CD4-positive, CD25-positive, alpha-beta regulatory T cell (primary cell): ENCODE data around the gene KIFBP. TPM values are rescaled to one million over a fixed set of nuclear protein-coding genes. Genes with fewer than 3 reads are reported as not detected.
A peak's percentile ranks its signal among the peaks of the same experiment; 100 is the strongest.

Source experiments
- ATAC-seq, 2 donors: fragments of 150-1000 bp; cut with Tn5 transposase; one replicate each; pipeline ENCODE4 v1.10.0; 2021; ENCODE audit warnings: low read depth in 2 of 2, moderate number of reproducible peaks in 2 of 2, moderate library complexity in 1 of 2
- DNase-seq, 3 donors: peaks; one replicate each; pipeline versions ENCODE4 v3.0.0 to v3.0.0-alpha.2; 2012 to 2022; ENCODE audit warnings: mixed read lengths in 1 of 3
- H3K27ac ChIP-seq: one replicate; pipeline ENCODE4 v1.7.0; 2013; ENCODE audit warnings: mild to moderate bottlenecking, low read length; ENCODE audit not compliant: insufficient read depth, poor library complexity, severe bottlenecking
- H3K27me3 ChIP-seq: one replicate; pipeline ENCODE4 v1.7.0; 2013; ENCODE audit warnings: low read length; ENCODE audit not compliant: control insufficient read depth, insufficient read depth
- H3K36me3 ChIP-seq: one replicate; pipeline ENCODE4 v1.7.0; 2013; ENCODE audit warnings: mild to moderate bottlenecking, low read length, moderate library complexity; ENCODE audit not compliant: control insufficient read depth, insufficient read depth
- H3K4me1 ChIP-seq: 2 replicates; pipeline ENCODE4 v1.7.0; 2013; ENCODE audit warnings: mild to moderate bottlenecking, low read length; ENCODE audit not compliant: insufficient read depth, control insufficient read depth, poor library complexity, severe bottlenecking
- H3K4me3 ChIP-seq: one replicate; pipeline ENCODE4 v1.7.0; 2013; ENCODE audit warnings: low read depth, mild to moderate bottlenecking, low read length, moderate library complexity
- H3K9me3 ChIP-seq, 2 experiments: 1 replicate in 1 of 2; 2 replicates in 1 of 2; pipeline ENCODE4 v1.7.0; 2013; ENCODE audit warnings: low read length in 2 of 2, mild to moderate bottlenecking in 1 of 2, moderate library complexity in 1 of 2; ENCODE audit not compliant: control insufficient read depth in 2 of 2
- H3K27ac Mint-ChIP-seq, 3 donors: one replicate each; pipeline ENCODE4 v1.8.0; 2020 to 2022; ENCODE audit warnings: mild to moderate bottlenecking in 3 of 3, mixed read lengths in 3 of 3, moderate library complexity in 2 of 3
- H3K27me3 Mint-ChIP-seq: one replicate; pipeline ENCODE4 v1.8.0; 2022; ENCODE audit warnings: mild to moderate bottlenecking, mixed read lengths
- H3K36me3 Mint-ChIP-seq: one replicate; pipeline ENCODE4 v1.8.0; 2020; ENCODE audit warnings: mixed read lengths
- H3K4me1 Mint-ChIP-seq, 4 donors: one replicate each; pipeline ENCODE4 v1.8.0; 2020 to 2022; ENCODE audit warnings: mixed read lengths in 4 of 4, mild to moderate bottlenecking in 1 of 4
- H3K4me3 Mint-ChIP-seq, 4 donors: one replicate each; pipeline ENCODE4 v1.8.0; 2020 to 2022; ENCODE audit warnings: mild to moderate bottlenecking in 4 of 4, mixed read lengths in 4 of 4, moderate library complexity in 3 of 4
- H3K9me3 Mint-ChIP-seq, 7 donors: one replicate each; pipeline ENCODE4 v1.8.0; 2020 to 2022; ENCODE audit warnings: mixed read lengths in 7 of 7, mild to moderate bottlenecking in 3 of 7, moderate library complexity in 2 of 7
- polyA plus RNA-seq, 4 donors: library from polyadenylated mRNA; unstranded; fragments of 300-500 nt; fragmentation: Illumina TruSeq; gene quantifications; one replicate each; pipeline ENCODE4 v1.2.3, GENCODE V29; 2021
- total RNA-seq: library from RNA; stranded (reverse); gene quantifications from one replicate; pipeline ENCODE4 v1.2.3, GENCODE V29; 2022

The KIFBP gene
- total and polyA plus RNA-seq, 5 donors from 2014 or later = 2.9 to 5.1 (median 4.4) TPM

DNA sequence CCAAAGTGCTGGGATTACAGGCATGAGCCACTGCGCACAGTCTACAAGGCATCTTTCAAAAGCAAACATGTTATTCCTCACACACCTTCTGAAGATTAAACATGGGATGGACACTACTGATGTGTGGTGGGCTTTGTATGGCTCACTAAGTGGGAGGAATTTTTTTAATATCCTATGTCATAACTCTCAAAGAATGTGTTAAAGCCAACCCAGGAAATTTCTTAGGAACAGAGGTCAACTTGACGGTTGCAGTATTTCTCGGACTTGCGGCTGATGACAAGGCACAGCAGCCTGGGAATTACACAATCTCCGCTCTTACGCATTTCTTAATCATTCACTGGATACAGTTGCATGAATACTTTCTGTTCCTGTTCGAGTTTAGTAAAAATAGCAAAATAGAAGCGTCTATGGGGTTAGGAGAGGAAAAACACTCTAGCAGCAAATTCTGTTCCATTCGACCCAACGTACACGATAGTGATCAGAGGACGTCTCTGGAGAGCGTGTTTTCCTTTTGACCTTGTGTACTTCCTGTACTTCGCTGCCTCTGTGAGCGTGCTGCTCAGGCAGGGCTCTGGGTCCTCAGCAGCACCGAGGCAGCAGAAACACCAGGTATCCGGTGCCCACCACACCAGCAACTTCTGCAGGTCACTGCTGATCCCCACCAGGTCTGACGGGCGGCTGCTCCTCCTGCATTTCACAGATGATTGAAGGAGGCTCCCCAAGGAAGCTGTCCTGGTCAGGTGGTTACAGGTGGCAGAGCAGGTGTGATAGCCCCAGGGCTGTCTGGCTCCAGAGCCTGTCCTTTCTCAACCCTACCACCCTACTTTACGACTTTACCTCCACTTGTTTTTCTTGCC is 72.9 kb downstream of the KIFBP start:
- peak in 2 of 3 donors; percentile 40 to 70 for DNase-seq
- Histone ChIP-seq H3K9me3 (no peaks in the 10 kb centered on the region), H3K4me1 (peaks cover 31% of the 10 kb centered on the region), H3K27me3 (no peaks in the 10 kb centered on the region), H3K27ac (peak overlapping the region; percentile 47), H3K4me3 (peak overlapping the region; percentile 77), H3K36me3 (no peaks in the 10 kb centered on the region)
- Mint-ChIP-seq H3K9me3 (peaks cover 0 to 2% (median 0%) of the 10 kb centered on the region in 7 donors), H3K4me3 (peak overlapping the region; percentile 52 to 80 (median 64)), H3K27ac (peak overlapping the region; percentile 80 to 96 (median 89)), H3K4me1 (peaks cover 21 to 52% (median 43%) of the 10 kb centered on the region in 4 donors), H3K27me3 (no peaks in the 10 kb centered on the region), H3K36me3 (no peaks in the 10 kb centered on the region)
- peak; percentile 81 to 83 for ATAC-seq

DNA sequence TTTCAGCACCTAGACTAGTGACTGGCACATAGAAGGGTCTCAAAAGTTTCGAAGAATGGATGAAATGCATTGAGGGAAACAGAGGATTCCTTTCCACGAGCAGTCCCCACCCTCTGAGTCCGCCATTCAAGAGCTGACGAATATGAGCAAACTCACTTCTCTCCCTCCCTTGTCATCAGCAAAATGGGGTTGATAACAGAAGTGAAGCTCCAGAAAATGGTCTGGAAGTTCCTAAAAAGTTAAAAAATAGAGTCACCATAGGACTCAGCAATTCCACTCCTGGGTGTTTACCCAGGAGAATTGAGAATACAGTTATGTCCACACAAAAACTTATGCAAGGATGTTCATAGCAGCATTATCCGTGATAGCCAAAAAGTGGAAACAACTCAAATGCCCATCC is 74.3 kb downstream of the KIFBP start:
- no peak for ATAC-seq
- Mint-ChIP-seq H3K9me3 (peaks cover 0 to 2% (median 0%) of the 10 kb centered on the region in 7 donors), H3K36me3 (no peaks in the 10 kb centered on the region), H3K4me1 (peaks cover 16 to 41% (median 33%) of the 10 kb centered on the region in 4 donors), H3K27me3 (no peaks in the 10 kb centered on the region), H3K4me3 (no peak overlapping the region), H3K27ac (peak overlapping the region in 1 of 3 donors; percentile 49)
- no peaks in the 10 kb centered on the region for H3K9me3 ChIP-seq
- H3K27me3 ChIP-seq = no peaks in the 10 kb centered on the region
- no peaks in the 10 kb centered on the region for H3K36me3 ChIP-seq
- H3K4me3 ChIP-seq = no peak overlapping the region
- peaks cover 18% of the 10 kb centered on the region for H3K4me1 ChIP-seq
- no peak for DNase-seq
- H3K27ac ChIP-seq = no peak overlapping the region

- no peaks in the 10 kb centered on the region for H3K27me3 Mint-ChIP-seq
- Histone ChIP-seq H3K27ac (no peak overlapping the region), H3K4me1 (peaks cover 14% of the 10 kb centered on the region), H3K9me3 (no peaks in the 10 kb centered on the region), H3K36me3 (no peaks in the 10 kb centered on the region), H3K4me3 (no peak overlapping the region), H3K27me3 (no peaks in the 10 kb centered on the region)
- no peak for DNase-seq
- H3K4me1 Mint-ChIP-seq = peaks cover 11 to 36% (median 29%) of the 10 kb centered on the region in 4 donors
- no peak overlapping the region for H3K4me3 Mint-ChIP-seq
- no peak for ATAC-seq
- peak overlapping the region in 1 of 3 donors; percentile 74 for H3K27ac Mint-ChIP-seq
- no peaks in the 10 kb centered on the region for H3K36me3 Mint-ChIP-seq
- H3K9me3 Mint-ChIP-seq = peaks cover 0 to 2% (median 0%) of the 10 kb centered on the region in 7 donors
Measured at GRCh38 chr10:69064762-69065328, 76.2 kb downstream of the KIFBP start.

- H3K27me3 Mint-ChIP-seq = no peaks in the 10 kb centered on the region
- H3K4me3 ChIP-seq = no peak overlapping the region
- no peak overlapping the region for H3K27ac ChIP-seq
Measured at GRCh38 chr10:69065406-69066361, 77.1 kb downstream of the KIFBP start.

More at GRCh38 chr10:69065406-69066361, 77.1 kb downstream of the KIFBP start:
- H3K9me3 Mint-ChIP-seq = peaks cover 0 to 2% (median 0%) of the 10 kb centered on the region in 7 donors
- Histone ChIP-seq H3K9me3 (no peaks in the 10 kb centered on the region), H3K4me1 (peaks cover 14% of the 10 kb centered on the region), H3K27me3 (no peaks in the 10 kb centered on the region), H3K36me3 (no peaks in the 10 kb centered on the region)
- H3K4me1 Mint-ChIP-seq = peaks cover 11 to 36% (median 29%) of the 10 kb centered on the region in 4 donors
- no peaks in the 10 kb centered on the region for H3K36me3 Mint-ChIP-seq
- peak overlapping the region; percentile 64 to 95 (median 89) for H3K27ac Mint-ChIP-seq
- DNase-seq (no peak), ATAC-seq (peak; percentile 28 to 40)
- H3K4me3 Mint-ChIP-seq = no peak overlapping the region

Other genes with a start within 250 kb of the KIFBP start
- 0.30 TPM for gene STOX1, start 161.3 kb upstream of the KIFBP start, total RNA-seq
- gene STOX1, start 161.3 kb upstream of the KIFBP start, polyA plus RNA-seq = under 1 TPM in 2 of 4 donors, not detected in 2; 0.05 to 0.30 TPM
- gene DDX50, start 87.5 kb upstream of the KIFBP start, total RNA-seq = 39.7 TPM
- 10 to 100 TPM; 36.6 to 47.3 (median 39.7) TPM for gene DDX50, start 87.5 kb upstream of the KIFBP start, polyA plus RNA-seq
- 117 TPM for gene DDX21, start 32.6 kb upstream of the KIFBP start, total RNA-seq
- gene DDX21, start 32.6 kb upstream of the KIFBP start, polyA plus RNA-seq = 10 to 100 TPM in 3 of 4 donors, 1 to 10 TPM in 1; 9.6 to 16.4 (median 13.8) TPM
- gene SRGN, start 99.3 kb downstream of the KIFBP start, total RNA-seq = 580 TPM
- gene SRGN, start 99.3 kb downstream of the KIFBP start, polyA plus RNA-seq = 100 to 1,000 TPM; 254 to 402 (median 306) TPM
- gene VPS26A, start 135.4 kb downstream of the KIFBP start, total RNA-seq = 45.7 TPM
- 10 to 100 TPM; 40.3 to 55.5 (median 43.0) TPM for gene VPS26A, start 135.4 kb downstream of the KIFBP start, polyA plus RNA-seq
- 51.1 TPM for gene SUPV3L1, start 191.4 kb downstream of the KIFBP start, total RNA-seq
- 10 to 100 TPM in 3 of 4 donors, 1 to 10 TPM in 1; 9.8 to 27.2 (median 14.9) TPM for gene SUPV3L1, start 191.4 kb downstream of the KIFBP start, polyA plus RNA-seq
- 11.1 TPM for gene HKDC1, start 231.5 kb downstream of the KIFBP start, total RNA-seq
- gene HKDC1, start 231.5 kb downstream of the KIFBP start, polyA plus RNA-seq = 1 to 10 TPM; 2.2 to 6.2 (median 4.4) TPM